IMR-90 (cell line): ENCODE data around the gene CLIC1. TPM values are rescaled to one million over a fixed set of nuclear protein-coding genes. Genes with fewer than 3 reads are reported as not detected.

Experiments used
- ATAC-seq: fragments of 200-7000 bp; cut with Tn5 transposase; 2 replicates; pipeline ENCODE4 v1.9.1; 2020; ENCODE audit warnings: low read depth, mild to moderate bottlenecking, moderate library complexity
- BruUV-seq: library from RNA; stranded (reverse); fragments of 400-500 nt; replicated peaks from 2 replicates; lab custom pipeline; 2021; lab: Mats Ljungman, UMichigan
- CTCF ChIA-PET: fragments of 300-600 bp; formaldehyde crosslinking; extraction: SDS; loops from one replicate; lab custom pipeline; 2021; ENCODE audit warnings: antibody characterized with exemption; lab: Yijun Ruan, JAX
- POLR2A ChIA-PET: fragments of 300-600 bp; sonication (Branson Sonifier 250); formaldehyde crosslinking; loops from one replicate; lab custom pipeline; 2022; ENCODE audit warnings: antibody characterized with exemption; ENCODE audit not compliant: unreplicated experiment; lab: Charles Lee
- DNase-seq: peaks from one replicate; pipeline ENCODE4 v3.0.0; 2013
- H2AFZ ChIP-seq: replicated peaks from 2 replicates; pipeline ENCODE3; 2013; ENCODE audit warnings: low read length, mild to moderate bottlenecking; ENCODE audit not compliant: poor library complexity
- H2AK5ac ChIP-seq: 2 replicates; pipeline ENCODE4 v1.6.1; 2013; ENCODE audit warnings: low read depth, low read length, inconsistent platforms
- H2AK9ac ChIP-seq: replicated peaks from 2 replicates; pipeline ENCODE3; 2013; ENCODE audit warnings: mild to moderate bottlenecking, low read depth, low read length, moderate library complexity; ENCODE audit not compliant: poor library complexity
- H2BK120ac ChIP-seq: 2 replicates; pipeline ENCODE4 v1.6.1; 2013; ENCODE audit warnings: low read depth, low read length, inconsistent platforms
- H2BK15ac ChIP-seq: 3 replicates; pipeline ENCODE4 v1.6.1; 2013; ENCODE audit warnings: low read depth, low read length, inconsistent platforms
- H2BK20ac ChIP-seq: 2 replicates; pipeline ENCODE4 v1.6.1; 2013; ENCODE audit warnings: low read depth, mild to moderate bottlenecking, inconsistent platforms, low read length, moderate library complexity
- H2BK5ac ChIP-seq: 2 replicates; pipeline ENCODE4 v1.6.1; 2013; ENCODE audit warnings: mild to moderate bottlenecking, low read depth, low read length, inconsistent platforms; ENCODE audit not compliant: poor library complexity, severe bottlenecking
- H3K14ac ChIP-seq: replicated peaks from 2 replicates; pipeline ENCODE4 v1.6.1; 2013; ENCODE audit warnings: low read depth, low read length, inconsistent platforms
- H3K18ac ChIP-seq: 2 replicates; pipeline ENCODE4 v1.6.1; 2013; ENCODE audit warnings: low read depth, low read length, control low read depth
- H3K23ac ChIP-seq: 2 replicates; pipeline ENCODE4 v1.6.1; 2013; ENCODE audit warnings: low read depth, low read length, inconsistent platforms
- H3K27ac ChIP-seq: 2 replicates; pipeline ENCODE4 v1.5.1; 2013; ENCODE audit warnings: mild to moderate bottlenecking, control low read depth, low read length; ENCODE audit not compliant: insufficient read depth
- H3K27me3 ChIP-seq: 2 replicates; pipeline ENCODE4 v1.6.1; 2013; ENCODE audit warnings: low read length; ENCODE audit not compliant: control insufficient read depth, insufficient read depth
- H3K36me3 ChIP-seq: 2 replicates; pipeline ENCODE4 v1.6.1; 2013; ENCODE audit warnings: low read length, mixed read lengths; ENCODE audit not compliant: control insufficient read depth, insufficient read depth
- H3K4ac ChIP-seq: 2 replicates; pipeline ENCODE4 v1.6.1; 2013; ENCODE audit warnings: low read depth, low read length, inconsistent platforms
- H3K4me1 ChIP-seq: 2 replicates; pipeline ENCODE4 v1.6.1; 2013; ENCODE audit warnings: low read length, mixed read lengths; ENCODE audit not compliant: control insufficient read depth, insufficient read depth
- H3K4me2 ChIP-seq: 2 replicates; pipeline ENCODE4 v1.6.1; 2013; ENCODE audit warnings: low read depth, mild to moderate bottlenecking, control low read depth, low read length, moderate library complexity
- H3K4me3 ChIP-seq: 2 replicates; pipeline ENCODE4 v1.5.1; 2013; ENCODE audit warnings: low read depth, mild to moderate bottlenecking, control low read depth, low read length, moderate library complexity; ENCODE audit not compliant: insufficient read depth
- H3K56ac ChIP-seq: 2 replicates; pipeline ENCODE4 v1.6.1; 2013; ENCODE audit warnings: low read length, inconsistent platforms; ENCODE audit not compliant: insufficient read depth; ENCODE audit errors: extremely low read depth
- H3K79me1 ChIP-seq, 2 experiments: 2 replicates each; pipeline ENCODE4 v1.6.1; 2013; ENCODE audit warnings: low read length in 2 of 2, inconsistent platforms in 1 of 2, low read depth in 1 of 2
- H3K9ac ChIP-seq: 2 replicates; pipeline ENCODE4 v1.6.1; 2013; ENCODE audit warnings: low read depth, low read length, control low read depth
- H3K9me1 ChIP-seq: 2 replicates; pipeline ENCODE4 v1.6.1; 2013; ENCODE audit warnings: low read length, inconsistent platforms; ENCODE audit not compliant: insufficient read depth
- H3K9me3 ChIP-seq: 2 replicates; pipeline ENCODE4 v1.6.1; 2013; ENCODE audit warnings: low read length; ENCODE audit not compliant: control insufficient read depth, insufficient read depth
- H4K20me1 ChIP-seq: 2 replicates; pipeline ENCODE4 v1.6.1; 2013; ENCODE audit warnings: low read length, inconsistent platforms; ENCODE audit not compliant: insufficient read depth
- H4K5ac ChIP-seq: 2 replicates; pipeline ENCODE4 v1.6.1; 2013; ENCODE audit warnings: mild to moderate bottlenecking, low read depth, low read length, control low read depth
- H4K8ac ChIP-seq, 2 experiments: 2 replicates each; pipeline ENCODE4 v1.6.1; 2013; ENCODE audit warnings: low read depth in 2 of 2, low read length in 2 of 2, control low read depth in 1 of 2, inconsistent platforms in 1 of 2
- H4K91ac ChIP-seq: 2 replicates; pipeline ENCODE4 v1.6.1; 2013; ENCODE audit warnings: low read depth, low read length, inconsistent platforms; ENCODE audit not compliant: insufficient read depth
- CTCF ChIP-seq: conservative IDR thresholded peaks from 2 replicates; pipeline ENCODE4 v1.5.1; 2012; ENCODE audit warnings: mild to moderate bottlenecking, low read depth, low read length, improper control_type of control experiment
- MXI1 ChIP-seq: IDR thresholded peaks from 2 replicates; pipeline ENCODE4 v1.6.1; 2012; ENCODE audit warnings: low read depth, mild to moderate bottlenecking, low read length, moderate library complexity, borderline replicate concordance
- WGBS, 2 experiments: methylation state at CpG; one replicate each; pipeline versions ENCODE4 v1.1.5 to v1.1.7; 2013; ENCODE audit warnings: missing lambda C conversion rate in 2 of 2; ENCODE audit not compliant: insufficient read length in 1 of 2; ENCODE audit errors: extremely low coverage in 2 of 2; 5-methylcytosine and 5-hydroxymethylcytosine counted together
- dilution Hi-C: fragments of 300-500 bp; cut with HindIII; formaldehyde crosslinking; loops from one replicate; pipeline ENCODE4 v1.14.3; 2018; ENCODE audit warnings: low sequenced_read_pairs; ENCODE audit not compliant: unreplicated experiment
- in situ Hi-C: fragments of 300-500 bp; cut with MboI; formaldehyde crosslinking; loops from 3 replicates; pipeline ENCODE4 v1.14.3; 2019; ENCODE audit warnings: low sequenced_read_pairs, inconsistent platforms, mixed read lengths
- intact Hi-C: fragments of 100-400 bp; cut with micrococcal nuclease; formaldehyde crosslinking; loops from 2 replicates; pipeline ENCODE4 v1.10.0; 2022
- polyA plus RNA-seq, 3 experiments: library from polyadenylated mRNA; depleted of rRNA; stranded (reverse); fragments of >200 nt; gene quantifications; 2 replicates each; pipeline ENCODE4 v1.2.3, GENCODE V29; 2012; ENCODE audit warnings: low replicate concordance in 1 of 3
- total RNA-seq: library from RNA; depleted of rRNA; stranded (reverse); fragments of >200 nt; gene quantifications from 2 replicates; pipeline ENCODE4 v1.2.3, GENCODE V29; 2012

The CLIC1 gene
- total and polyA plus RNA-seq, 2 of the 4 experiments (the other 2 are of a cell fraction), result 706 to 1,185 TPM

- intact Hi-C loops (loop anchor here (2.0 kb wide), 2 partner anchors 29 to 129 kb away; no protein-coding TSS in a partner anchor), in situ Hi-C loops (no loop called here), dilution Hi-C loops (no loop called here)
- H3K9me3 ChIP-seq, result no peaks in the 10 kb centered on the region
- peak overlapping the region; percentile 77 for H3K56ac ChIP-seq
- ChIA-PET CTCF (interaction anchor here (1.1 kb wide), 1 partner anchor 12 kb away, joined by 3 read pairs; no protein-coding TSS in a partner anchor), POLR2A (interaction anchor here (0.9 kb wide), 1 partner anchor 28 kb away, joined by 3 read pairs; no protein-coding TSS in a partner anchor)
- H3K23ac ChIP-seq, result peak overlapping the region; percentile 78
- peaks cover 6% of the 10 kb centered on the region for H3K4me1 ChIP-seq
- H2BK20ac ChIP-seq, result no peak overlapping the region
- 44% methylated on average over 3 of the region's 7 CpGs; no CpG with 5 or more reads in 1 of the 2 experiments for WGBS, 2 experiments
- H3K9me1 ChIP-seq, result peaks cover 10% of the 10 kb centered on the region
- peak overlapping the region; percentile 88 for H3K14ac ChIP-seq
- peak overlapping the region; percentile 55 for H2AK9ac ChIP-seq
- peak overlapping the region; percentile 79 for H2BK5ac ChIP-seq
- TF ChIP-seq MXI1 (peak; percentile 71; the same call in 1 of the 2 replicates), CTCF (no peak)
- no TSS peak for BruUV-seq
- no peak overlapping the region for H2BK15ac ChIP-seq
- H3K18ac ChIP-seq, result peak overlapping the region; percentile 10; the same call in 1 of the 2 replicates
- H3K36me3 ChIP-seq, result peaks cover 13% of the 10 kb centered on the region
- peak overlapping the region; percentile 82 for H3K27ac ChIP-seq
- no peak overlapping the region; the same call in 1 of the 2 replicates for H4K5ac ChIP-seq
- no peaks in the 10 kb centered on the region for H3K27me3 ChIP-seq
- H2AK5ac ChIP-seq, result peak overlapping the region; percentile 70; the same call in 1 of the 2 replicates
- peak overlapping the region; percentile 15; the same call in 1 of the 2 replicates for H4K91ac ChIP-seq
- H3K79me1 ChIP-seq, result peaks cover 21 to 44% of the 10 kb centered on the region in 2 experiments
- DNase-seq, result peak; percentile 41
- peak overlapping the region; percentile 39 for H2AFZ ChIP-seq
- H4K8ac ChIP-seq, result peak overlapping the region; percentile 43 to 53; a peak in 2 of 4 replicates
- H3K4me3 ChIP-seq, result peak overlapping the region; percentile 67
- H3K4me2 ChIP-seq, result peak overlapping the region; percentile 97
- H3K4ac ChIP-seq, result peak overlapping the region; percentile 70
- no peak overlapping the region; the same call in 1 of the 2 replicates for H2BK120ac ChIP-seq
- peak; percentile 6; the same call in 1 of the 2 replicates for ATAC-seq
- 0 out of 2 replicates have a peak, but pooled peaks cover 11% of the 10 kb centered on the region for H4K20me1 ChIP-seq
- peak overlapping the region; percentile 77 for H3K9ac ChIP-seq
Observed at GRCh38 chr6:31701666-31702404, 34.5 kb downstream of the CLIC1 start.
